Right ventricle myocardium superior (tissue), 1 donor: ENCODE results near the gene CEMIP. TPM values are rescaled to one million over a fixed set of nuclear protein-coding genes. Genes with fewer than 3 reads are reported as not detected.
"Not testable (repeated sequence)": the region's sequence is repeated elsewhere in the genome, so short reads cannot be mapped to it uniquely, and the experiment has no call there.

ENCODE experiments used
- ATAC-seq: fragments of 200-7000 bp; cut with Tn5 transposase; one replicate; pipeline ENCODE4 v1.9.1; 2020; ENCODE audit warnings: mild to moderate bottlenecking; ENCODE audit not compliant: poor library complexity
- DNase-seq: peaks from one replicate; pipeline ENCODE4 v3.0.0-alpha.2; 2020
- intact Hi-C: fragments of 100-400 bp; cut with DNase I; formaldehyde crosslinking; loops from one replicate; pipeline ENCODE4 v1.11.2; 2022
- total RNA-seq: library from RNA; stranded (reverse); fragmentation: NEBNext Ultra II Directional; extraction: Animal tissue kit (Norgen Biotek cat#: 25700); gene quantifications from one replicate; pipeline ENCODE4 v1.2.1, GENCODE V29; 2021
- donor health status: DM: no; HTN: yes; CAD: no; lungs with severe emphysema.

The CEMIP gene
- total RNA-seq, 1 donor from 2014 or later: not detected

GRCh38 chr15:80754014-80754413 is 25.2 kb upstream of the CEMIP start:
- DNase-seq (no peak), ATAC-seq (no peak)
- intact Hi-C loops: no loop called here

GRCh38 chr15:80755885-80756284 is 23.3 kb upstream of the CEMIP start:
- ATAC-seq (no peak), DNase-seq (no peak)
- intact Hi-C loops: no loop called here

- ATAC-seq (no peak), DNase-seq (no peak)
- intact Hi-C loops: no loop called here
These were observed 20.9 kb upstream of the CEMIP start for GRCh38 chr15:80758130-80758745.

- intact Hi-C loops: no loop called here
- DNase-seq: no peak
These were observed 18.2 kb upstream of the CEMIP start for GRCh38 chr15:80760960-80761359.

GRCh38 chr15:80761754-80762153 is 17.4 kb upstream of the CEMIP start:
- intact Hi-C loops: no loop called here
- ATAC-seq (no peak), DNase-seq (no peak)

More at GRCh38 chr15:80760960-80761359, 18.2 kb upstream of the CEMIP start:
- ATAC-seq: no peak

- not testable (repeated sequence) for ATAC-seq, DNase-seq
These were observed 15.9 kb upstream of the CEMIP start for GRCh38 chr15:80763235-80763634.

GRCh38 chr15:80764535-80764934 is 14.6 kb upstream of the CEMIP start:
- no peak for DNase-seq
- intact Hi-C loops: no loop called here
- ATAC-seq: no peak

More at GRCh38 chr15:80763235-80763634, 15.9 kb upstream of the CEMIP start:
- intact Hi-C loops: not testable (repeated sequence)

GRCh38 chr15:80766275-80766674 is 12.9 kb upstream of the CEMIP start:
- intact Hi-C loops: no loop called here

GRCh38 chr15:80768158-80768557 is 11.0 kb upstream of the CEMIP start:
- intact Hi-C loops: no loop called here
- DNase-seq: no peak
- no peak for ATAC-seq

More at GRCh38 chr15:80766275-80766674, 12.9 kb upstream of the CEMIP start:
- no peak for DNase-seq
- no peak for ATAC-seq

- ATAC-seq (no peak), DNase-seq (no peak)
- intact Hi-C loops: no loop called here
These were observed 9.9 kb upstream of the CEMIP start for GRCh38 chr15:80769153-80769828.

GRCh38 chr15:80769829-80770705 is 9.1 kb upstream of the CEMIP start:
- no peak for ATAC-seq
- intact Hi-C loops: no loop called here
- DNase-seq: no peak

GRCh38 chr15:80773122-80773551 is 6.0 kb upstream of the CEMIP start:
- intact Hi-C loops: no loop called here
- no peak for ATAC-seq
- DNase-seq: no peak

- intact Hi-C loops: no loop called here
- no peak for ATAC-seq
- no peak for DNase-seq
These were observed 5.3 kb upstream of the CEMIP start for GRCh38 chr15:80773792-80774352.

GRCh38 chr15:80774486-80774885 is 4.7 kb upstream of the CEMIP start:
- no peak for ATAC-seq
- DNase-seq: no peak
- intact Hi-C loops: no loop called here

GRCh38 chr15:80775338-80775737 is 3.8 kb upstream of the CEMIP start:
- intact Hi-C loops: loop anchor here (5.0 kb wide), 3 partner anchors 158 to 318 kb away; no protein-coding TSS in a partner anchor
- no peak for DNase-seq
- no peak for ATAC-seq

GRCh38 chr15:80776420-80777045 is 2.6 kb upstream of the CEMIP start:
- ATAC-seq: peak; percentile 64
- peak; percentile 62 for DNase-seq
- intact Hi-C loops: loop anchor here (5.0 kb wide), 3 partner anchors 159 to 319 kb away; no protein-coding TSS in a partner anchor

GRCh38 chr15:80777137-80777536 is 2.0 kb upstream of the CEMIP start:
- ATAC-seq (peak; percentile 70), DNase-seq (peak; percentile 61)
- intact Hi-C loops: loop anchor here (5.0 kb wide), 3 partner anchors 160 to 320 kb away; no protein-coding TSS in a partner anchor

GRCh38 chr15:80777826-80778620 is 1.1 kb upstream of the CEMIP start:
- no peak for DNase-seq
- no peak for ATAC-seq
- intact Hi-C loops: loop anchor here (5.0 kb wide), 3 partner anchors 161 to 321 kb away; no protein-coding TSS in a partner anchor
